Neuronal stem cell (in vitro differentiated cells): ENCODE results near the gene TMEM11.
"Not testable (repeated sequence)": the region's sequence is repeated elsewhere in the genome, so short reads cannot be mapped to it uniquely, and the experiment has no call there.

Source experiments
- DNase-seq: peaks from one replicate; pipeline ENCODE4 v3.0.0-alpha.2; 2013; ENCODE audit warnings: low spot score
- H2AFZ ChIP-seq: one replicate; pipeline ENCODE4 v1.6.1; 2013; ENCODE audit warnings: mild to moderate bottlenecking, low read length, inconsistent platforms
- H2AK5ac ChIP-seq: 2 replicates; pipeline ENCODE4 v1.6.1; 2013; ENCODE audit warnings: low read depth, mild to moderate bottlenecking, inconsistent platforms, low read length, moderate library complexity, mixed read lengths
- H2BK120ac ChIP-seq: 2 replicates; pipeline ENCODE4 v1.6.1; 2013; ENCODE audit warnings: low read depth, mild to moderate bottlenecking, inconsistent platforms, low read length, moderate library complexity, mixed read lengths
- H2BK12ac ChIP-seq: one replicate; pipeline ENCODE4 v1.6.1; 2013; ENCODE audit warnings: low read length, inconsistent platforms
- H2BK15ac ChIP-seq: 2 replicates; pipeline ENCODE4 v1.6.1; 2013; ENCODE audit warnings: mild to moderate bottlenecking, low read length, inconsistent platforms, mixed read lengths
- H2BK5ac ChIP-seq: one replicate; pipeline ENCODE4 v1.6.1; 2013; ENCODE audit warnings: inconsistent platforms, mild to moderate bottlenecking, low read length, moderate library complexity
- H3K14ac ChIP-seq: one replicate; pipeline ENCODE4 v1.6.1; 2013; ENCODE audit warnings: low read length, inconsistent platforms
- H3K18ac ChIP-seq: 2 replicates; pipeline ENCODE4 v1.6.1; 2013; ENCODE audit warnings: low read length, inconsistent platforms
- H3K23ac ChIP-seq: 2 replicates; pipeline ENCODE4 v1.6.1; 2013; ENCODE audit warnings: low read depth, mild to moderate bottlenecking, mixed read lengths, low read length, inconsistent platforms; ENCODE audit not compliant: poor library complexity
- H3K27ac ChIP-seq: replicated peaks from 3 replicates; pipeline ENCODE4 v1.5.1; 2013; ENCODE audit warnings: low read length, inconsistent platforms
- H3K27me3 ChIP-seq, 3 experiments: 2 replicates each; pipeline ENCODE4 v1.6.1; 2013; ENCODE audit warnings: low read length in 3 of 3, mild to moderate bottlenecking in 2 of 3, inconsistent platforms in 1 of 3, low read depth in 1 of 3, mixed read lengths in 1 of 3, moderate library complexity in 1 of 3; ENCODE audit not compliant: control insufficient read depth in 3 of 3, insufficient read depth in 3 of 3
- H3K36me3 ChIP-seq, 2 donors: replicated peaks in 1 of 2; 2 replicates each; pipeline ENCODE4 v1.6.1; 2013; ENCODE audit warnings: low read length in 2 of 2; ENCODE audit not compliant: control insufficient read depth in 2 of 2, insufficient read depth in 2 of 2
- H3K4ac ChIP-seq: 2 replicates; pipeline ENCODE4 v1.6.1; 2013; ENCODE audit warnings: inconsistent platforms, mild to moderate bottlenecking, low read length, moderate library complexity
- H3K4me1 ChIP-seq, 2 donors: 1 replicate in 1 of 2; 2 replicates in 1 of 2; pipeline ENCODE4 v1.6.1; 2013; ENCODE audit warnings: low read length in 2 of 2, low read depth in 1 of 2; ENCODE audit not compliant: control insufficient read depth in 2 of 2, insufficient read depth in 1 of 2
- H3K4me2 ChIP-seq: one replicate; pipeline ENCODE4 v1.6.1; 2013; ENCODE audit warnings: mild to moderate bottlenecking, low read length, inconsistent platforms; ENCODE audit not compliant: insufficient read depth, poor library complexity, severe bottlenecking
- H3K4me3 ChIP-seq, 2 donors: 2 replicates each; pipeline ENCODE4 v1.5.1; 2013; ENCODE audit warnings: low read length in 2 of 2, mild to moderate bottlenecking in 2 of 2, inconsistent platforms in 1 of 2, moderate library complexity in 1 of 2
- H3K79me1 ChIP-seq: one replicate; pipeline ENCODE4 v1.6.1; 2013; ENCODE audit warnings: low read depth, mild to moderate bottlenecking, inconsistent platforms, low read length, moderate library complexity
- H3K9ac ChIP-seq: one replicate; pipeline ENCODE4 v1.6.1; 2013; ENCODE audit warnings: mild to moderate bottlenecking, low read depth, low read length, inconsistent platforms; ENCODE audit not compliant: poor library complexity
- H3K9me3 ChIP-seq, 2 donors: replicated peaks in 1 of 2; 2 replicates each; pipeline versions ENCODE3 to v1.6.1; 2013; ENCODE audit warnings: low read length in 2 of 2, mild to moderate bottlenecking in 2 of 2, inconsistent platforms in 1 of 2, low read depth in 1 of 2, mixed read lengths in 1 of 2, moderate library complexity in 1 of 2; ENCODE audit not compliant: control insufficient read depth in 2 of 2, insufficient read depth in 1 of 2
- H4K8ac ChIP-seq: one replicate; pipeline ENCODE4 v1.6.1; 2013; ENCODE audit warnings: low read depth, mild to moderate bottlenecking, inconsistent platforms, low read length, moderate library complexity
- H4K91ac ChIP-seq: one replicate; pipeline ENCODE4 v1.6.1; 2013; ENCODE audit warnings: low read length, low read depth, mild to moderate bottlenecking, inconsistent platforms; ENCODE audit not compliant: poor library complexity
- WGBS, 2 donors: extraction: QIAGEN DNeasy Blood & Tissue Kit; methylation state at CpG; one replicate each; pipeline ENCODE4 v1.1.7; 2013; ENCODE audit warnings: missing lambda C conversion rate in 2 of 2, mixed read lengths in 1 of 2; ENCODE audit not compliant: insufficient read length in 2 of 2, insufficient replicate concordance in 1 of 2; ENCODE audit errors: extremely low coverage in 2 of 2; 5-methylcytosine and 5-hydroxymethylcytosine counted together

TMEM11 gene

GRCh38 chr17:21194226-21194625 is 19.7 kb downstream of the TMEM11 start:
- WGBS, 2 donors, result no CpG with 5 or more reads among the region's 8 CpGs
- Histone ChIP-seq H3K4me2 (no peak overlapping the region), H3K9ac (no peak overlapping the region), H2AFZ (no peak overlapping the region), H2BK15ac (no peak overlapping the region), H2BK120ac (no peak overlapping the region), H3K36me3 (peaks cover 19 to 70% of the 10 kb centered on the region in 2 donors), H3K23ac (no peak overlapping the region), H3K14ac (no peak overlapping the region), H3K4me1 (no peaks in the 10 kb centered on the region), H3K27ac (no peak overlapping the region), H3K18ac (no peak overlapping the region), H3K4me3 (no peak overlapping the region), H4K91ac (no peak overlapping the region), H4K8ac (no peak overlapping the region), H3K79me1 (peaks cover 5% of the 10 kb centered on the region), H3K4ac (no peak overlapping the region), H2BK12ac (no peak overlapping the region), H2AK5ac (no peak overlapping the region), H3K9me3 (no peaks in the 10 kb centered on the region), H2BK5ac (no peak overlapping the region), H3K27me3 (no peaks in the 10 kb centered on the region)
- DNase-seq, result no peak

GRCh38 chr17:21193031-21193430 is 20.9 kb downstream of the TMEM11 start:
- H3K27me3 ChIP-seq, result no peaks in the 10 kb centered on the region
- no peak overlapping the region for H2BK5ac ChIP-seq
- H3K4me2 ChIP-seq, result no peak overlapping the region
- H3K79me1 ChIP-seq, result no peaks in the 10 kb centered on the region
- H4K8ac ChIP-seq, result no peak overlapping the region
- H2AFZ ChIP-seq, result no peak overlapping the region
- no CpG with 5 or more reads among the region's 5 CpGs for whole genome bisulfite sequencing, 2 donors
- H2BK12ac ChIP-seq, result no peak overlapping the region
- H3K14ac ChIP-seq, result no peak overlapping the region
- no peak overlapping the region for H2BK120ac ChIP-seq
- no peak overlapping the region for H3K27ac ChIP-seq
- peaks cover 14 to 72% of the 10 kb centered on the region in 2 donors for H3K36me3 ChIP-seq
- H3K4me1 ChIP-seq, result no peaks in the 10 kb centered on the region
- DNase-seq, result no peak
- H2BK15ac ChIP-seq, result no peak overlapping the region
- H3K4me3 ChIP-seq, result no peak overlapping the region
- H3K18ac ChIP-seq, result no peak overlapping the region
- no peaks in the 10 kb centered on the region for H3K9me3 ChIP-seq
- no peak overlapping the region for H4K91ac ChIP-seq
- H3K4ac ChIP-seq, result no peak overlapping the region
- H3K23ac ChIP-seq, result no peak overlapping the region
- no peak overlapping the region for H3K9ac ChIP-seq
- H2AK5ac ChIP-seq, result no peak overlapping the region

- peaks cover 9 to 66% of the 10 kb centered on the region in 2 donors for H3K36me3 ChIP-seq
- not testable (repeated sequence) for H3K9me3 ChIP-seq, H3K9ac ChIP-seq, H3K4me1 ChIP-seq, H2BK12ac ChIP-seq, H3K18ac ChIP-seq, H3K27me3 ChIP-seq, H3K14ac ChIP-seq, H3K4me2 ChIP-seq, H2AK5ac ChIP-seq, H2BK15ac ChIP-seq, H4K8ac ChIP-seq, H2AFZ ChIP-seq, H4K91ac ChIP-seq, H3K27ac ChIP-seq, H3K23ac ChIP-seq, H3K4ac ChIP-seq, H3K4me3 ChIP-seq, H2BK5ac ChIP-seq, H3K79me1 ChIP-seq, DNase-seq, H2BK120ac ChIP-seq
- WGBS, 2 donors, result no CpG with 5 or more reads among the region's 7 CpGs
Observed at GRCh38 chr17:21192414-21192813, 21.5 kb downstream of the TMEM11 start.

GRCh38 chr17:21191698-21192097 is 22.3 kb downstream of the TMEM11 start:
- no peaks in the 10 kb centered on the region for H3K4me1 ChIP-seq
- no peak overlapping the region for H3K4me3 ChIP-seq
- H2BK120ac ChIP-seq, result no peak overlapping the region
- no peaks in the 10 kb centered on the region for H3K9me3 ChIP-seq
- no peak overlapping the region for H3K23ac ChIP-seq
- no peak overlapping the region for H3K27ac ChIP-seq
- H4K8ac ChIP-seq, result no peak overlapping the region
- no peak overlapping the region for H4K91ac ChIP-seq
- no peak overlapping the region for H3K14ac ChIP-seq
- no peaks in the 10 kb centered on the region for H3K27me3 ChIP-seq
- no peak for DNase-seq
- no peak overlapping the region for H2BK5ac ChIP-seq
- no peak overlapping the region for H2AFZ ChIP-seq
- no peak overlapping the region for H3K18ac ChIP-seq
- no peak overlapping the region for H3K9ac ChIP-seq
- no peak overlapping the region for H2BK15ac ChIP-seq
- no peak overlapping the region for H3K4me2 ChIP-seq
- no peak overlapping the region for H2AK5ac ChIP-seq
- H3K79me1 ChIP-seq, result no peaks in the 10 kb centered on the region
- peaks cover 8 to 60% of the 10 kb centered on the region in 2 donors for H3K36me3 ChIP-seq
- no peak overlapping the region for H3K4ac ChIP-seq
- no peak overlapping the region for H2BK12ac ChIP-seq
- no CpG with 5 or more reads among the region's 2 CpGs for WGBS, 2 donors
